T-helper 9 cell (primary cell): ENCODE measurements around the gene TAS2R3.

Experiments used
- DNase-seq: peaks from one replicate; pipeline ENCODE4 v3.0.0-alpha.2; 2020

TAS2R3 gene

DNA sequence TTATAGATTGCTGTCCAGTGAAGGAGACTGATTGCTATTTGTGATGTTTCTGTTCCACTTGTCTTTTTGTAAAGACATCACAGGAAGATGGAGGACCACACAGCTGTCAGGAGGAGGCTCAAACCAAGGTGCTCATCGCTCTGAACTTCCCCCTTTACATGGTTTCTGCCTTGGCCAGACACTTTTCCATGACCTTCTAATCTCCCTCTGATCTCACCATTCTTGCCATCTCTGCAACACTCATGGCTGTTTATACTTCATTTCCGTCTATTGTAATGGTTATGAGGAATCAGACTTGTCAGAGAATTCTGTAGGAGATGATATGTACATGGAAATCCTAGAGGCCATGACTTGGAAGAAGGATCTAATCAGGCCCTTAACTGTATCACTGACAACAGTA, 24.4 kb downstream of the TAS2R3 start:
- no peak for DNase-seq

GRCh38 chr7:141789917-141790316, 26.0 kb downstream of the TAS2R3 start, which contains the start of gene TAS2R5:
TSS of gene TAS2R5 (plus strand) at chr7:141790217. CDS start at chr7:141790362, 145 bp downstream.
- no peak for DNase-seq

DNA sequence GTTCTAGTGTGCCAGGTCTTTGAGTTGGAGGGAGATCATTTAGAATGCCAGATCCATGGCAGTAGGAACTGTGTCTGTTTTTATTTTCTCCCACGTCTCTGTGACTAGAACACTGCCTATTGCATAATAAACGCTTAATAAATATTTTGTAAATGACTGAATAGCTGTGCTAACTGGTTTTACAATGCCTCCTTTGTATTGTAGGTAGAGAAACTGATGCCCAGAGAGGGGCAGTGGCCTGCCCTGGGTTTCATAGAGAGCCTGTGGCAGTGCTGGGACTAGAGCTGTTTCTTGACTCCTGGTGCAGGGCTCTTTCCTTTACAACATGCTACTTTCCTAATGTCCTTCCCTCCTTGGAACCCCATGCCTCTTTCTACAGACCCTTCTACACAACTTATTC, 28.6 kb downstream of the TAS2R3 start:
- no peak for DNase-seq
